Measurements from ENCODE around the gene HOXB8.

Gene HOXB8

DNA sequence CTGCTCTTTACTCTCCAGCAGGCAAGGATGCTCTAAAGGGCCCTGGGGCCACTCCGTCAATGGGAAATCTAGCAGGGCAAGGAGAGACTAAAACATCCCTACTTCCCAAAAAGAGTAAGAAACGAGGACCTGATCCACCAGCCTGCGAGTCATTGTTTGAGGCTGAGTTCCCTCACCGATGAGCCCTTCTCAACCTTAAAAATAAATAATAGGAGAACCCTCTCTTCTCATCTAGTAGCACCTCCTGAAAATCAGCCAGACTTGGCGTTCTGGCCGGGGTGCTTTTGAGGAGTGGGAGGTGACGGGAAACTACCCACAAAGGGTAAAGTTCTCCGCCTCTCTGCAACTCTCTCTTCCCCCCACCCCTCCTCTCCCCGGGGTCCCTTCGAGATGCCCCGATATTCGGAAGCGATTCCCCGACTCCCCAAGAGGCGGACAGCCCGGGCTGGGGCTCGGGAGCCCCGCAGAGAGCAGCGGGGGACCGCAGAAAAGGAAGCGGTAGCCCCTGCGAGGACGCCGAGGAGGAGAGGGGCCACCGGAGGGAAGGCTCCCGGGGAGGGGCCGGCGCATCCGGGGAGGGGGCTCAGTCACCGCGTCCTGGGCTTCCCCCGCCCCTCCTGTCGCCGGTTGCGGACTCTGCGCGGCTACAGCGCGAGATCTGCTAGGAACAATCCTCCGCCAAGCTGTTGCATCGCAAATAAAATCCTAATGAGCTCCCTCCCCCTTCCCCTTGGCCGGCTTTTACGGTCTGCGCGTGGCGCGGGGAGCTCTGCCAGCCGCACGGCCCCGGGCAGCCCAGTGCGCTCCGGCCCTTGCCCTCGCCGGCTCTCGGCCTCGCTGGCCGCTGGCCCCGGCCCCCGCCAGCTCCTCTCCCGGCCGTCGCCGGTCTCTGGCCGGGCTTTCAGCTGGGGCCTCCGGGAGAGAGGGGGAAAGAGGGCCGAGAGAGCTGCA, 9.7 kb upstream of the HOXB8 start:
- peak in 1 of 4 experiments; percentile 10 for DNase-seq

DNA sequence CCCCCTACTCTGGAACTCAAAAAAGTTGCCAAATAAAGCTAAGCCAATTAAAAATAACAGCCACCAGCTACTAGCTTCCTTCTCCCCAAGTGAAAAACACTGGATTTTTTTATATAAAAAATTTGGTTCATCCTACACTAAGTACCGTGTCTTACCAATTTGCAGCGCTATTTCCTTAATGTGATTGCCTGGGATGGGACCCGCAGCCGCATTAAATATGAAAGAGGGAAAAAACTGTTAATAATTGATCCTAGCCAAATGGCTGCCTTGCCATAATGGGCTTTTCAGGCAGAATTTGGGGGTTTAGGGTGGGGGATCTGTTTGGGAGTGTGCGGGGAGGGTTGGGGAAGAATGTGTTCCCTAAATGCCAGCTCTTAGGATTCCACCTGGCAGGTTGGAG, 9.0 kb upstream of the HOXB8 start:
- no peak for DNase-seq

DNA sequence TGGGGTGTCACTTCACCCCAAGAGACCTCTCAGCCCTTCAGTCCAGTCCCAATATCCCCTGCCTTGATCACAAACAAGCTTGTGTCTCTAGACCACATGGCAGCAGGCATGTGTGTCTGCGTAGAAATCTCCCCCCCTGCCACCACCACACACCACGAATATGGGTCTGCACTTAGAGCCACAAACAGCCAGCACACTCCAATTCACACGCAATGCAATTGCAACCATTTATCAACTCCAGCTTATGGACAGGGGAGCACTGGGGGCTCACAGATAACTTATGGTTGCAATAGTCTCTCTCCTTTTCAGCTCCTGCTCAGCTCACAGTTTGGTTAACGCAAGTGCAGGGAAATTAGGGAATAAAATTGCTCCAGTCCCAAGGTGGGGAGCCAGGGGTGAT, 8.5 kb upstream of the HOXB8 start:
- no peak for DNase-seq

DNA sequence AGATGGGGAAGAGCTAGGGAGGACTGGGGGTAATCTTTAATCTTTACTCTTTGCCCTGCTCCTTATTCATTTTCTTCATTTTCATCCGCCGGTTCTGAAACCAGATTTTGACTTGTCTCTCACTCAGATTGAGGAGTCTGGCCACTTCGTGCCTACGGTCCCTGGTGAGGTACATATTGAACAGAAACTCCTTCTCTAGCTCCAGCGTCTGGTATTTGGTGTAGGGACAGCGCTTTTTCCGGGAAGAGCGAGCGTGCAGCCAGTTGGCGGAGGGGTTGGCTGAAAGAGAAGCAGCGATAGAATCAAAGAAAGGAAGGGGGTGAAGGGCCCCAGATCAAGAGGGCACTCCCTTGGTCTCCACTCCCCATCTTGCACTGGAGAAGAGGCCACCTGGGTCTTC, 7.8 kb upstream of the HOXB8 start:
- no peak for DNase-seq

DNA sequence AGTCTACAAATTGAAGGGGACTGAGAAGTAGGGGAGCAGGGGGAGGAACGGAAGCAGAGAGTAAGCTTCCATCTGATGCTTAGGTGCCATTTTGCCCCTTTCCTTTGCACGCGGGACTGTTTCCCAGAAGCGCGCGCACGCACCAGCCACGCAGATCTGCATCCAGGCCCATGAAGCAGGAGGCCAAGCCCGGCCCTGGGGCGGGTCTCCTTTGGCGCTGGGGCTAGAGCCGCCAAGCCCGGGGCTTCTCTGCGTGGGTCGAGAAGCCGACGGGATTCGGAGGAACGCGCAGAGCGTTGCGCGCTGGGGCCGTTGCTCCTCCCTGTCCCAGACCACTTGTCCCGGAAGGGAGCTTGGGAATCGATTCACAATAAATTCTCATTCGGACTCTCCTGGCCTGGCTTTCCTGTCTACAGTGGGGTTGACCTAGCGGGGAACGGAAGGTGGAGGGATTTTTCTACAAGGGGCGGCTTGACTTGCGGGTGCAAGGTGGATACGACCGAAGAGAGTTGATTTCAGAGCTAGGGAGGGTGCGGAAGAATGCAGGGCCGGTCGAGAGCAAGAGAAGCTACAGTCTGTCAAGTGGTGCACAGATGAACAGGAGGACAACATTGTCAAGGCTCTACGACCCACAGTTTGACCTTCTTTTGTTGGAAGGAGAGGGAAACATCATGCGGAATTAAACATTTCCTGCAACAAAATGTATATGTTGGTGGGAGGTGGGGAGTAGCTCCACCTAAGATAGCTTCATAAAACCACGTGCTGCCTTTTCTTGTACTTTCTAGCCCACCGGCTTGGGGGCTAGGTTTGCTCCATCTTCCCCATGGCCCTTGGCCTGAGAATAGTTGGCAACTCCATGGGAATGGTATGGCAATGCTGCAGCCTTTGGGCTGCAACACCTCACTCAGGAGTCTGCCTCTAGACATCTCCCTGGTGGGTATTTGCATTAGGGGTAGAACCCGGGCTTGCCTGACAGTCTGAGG, 6.6 kb upstream of the HOXB8 start:
- no peak for DNase-seq

DNA sequence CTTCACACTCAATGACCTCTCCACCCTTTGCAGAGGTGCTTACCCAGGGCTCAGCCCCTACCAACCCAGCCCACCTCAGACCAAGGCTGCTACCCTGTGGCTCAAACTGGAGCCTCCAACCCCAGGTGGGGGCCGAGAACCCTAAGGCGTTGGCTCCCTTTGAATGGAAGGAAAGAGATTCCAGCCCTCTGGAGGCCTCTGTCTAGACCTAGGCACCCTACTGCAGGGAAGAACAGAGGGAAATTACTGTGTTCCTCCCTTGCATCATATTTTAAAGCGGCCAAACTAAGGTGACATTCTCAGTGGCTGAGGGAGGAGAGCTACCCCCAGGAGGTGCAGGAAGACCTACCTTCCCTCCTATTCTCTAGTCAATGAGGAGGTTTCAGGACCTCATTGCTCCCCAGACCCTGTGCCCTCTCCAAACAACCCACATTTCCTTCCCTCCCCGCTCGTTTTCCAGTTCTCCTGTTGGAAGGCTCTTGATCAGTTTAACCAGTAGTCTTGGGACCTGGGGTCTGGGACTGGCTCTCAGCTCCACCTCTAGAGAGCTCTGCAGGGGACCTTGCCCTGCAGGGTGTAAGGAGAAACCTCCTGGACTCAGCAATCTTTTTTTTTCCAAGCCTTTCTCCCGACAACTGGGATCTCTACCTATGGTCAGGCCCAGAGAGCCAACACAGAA, 5.5 kb upstream of the HOXB8 start:
- no peak for DNase-seq

DNA sequence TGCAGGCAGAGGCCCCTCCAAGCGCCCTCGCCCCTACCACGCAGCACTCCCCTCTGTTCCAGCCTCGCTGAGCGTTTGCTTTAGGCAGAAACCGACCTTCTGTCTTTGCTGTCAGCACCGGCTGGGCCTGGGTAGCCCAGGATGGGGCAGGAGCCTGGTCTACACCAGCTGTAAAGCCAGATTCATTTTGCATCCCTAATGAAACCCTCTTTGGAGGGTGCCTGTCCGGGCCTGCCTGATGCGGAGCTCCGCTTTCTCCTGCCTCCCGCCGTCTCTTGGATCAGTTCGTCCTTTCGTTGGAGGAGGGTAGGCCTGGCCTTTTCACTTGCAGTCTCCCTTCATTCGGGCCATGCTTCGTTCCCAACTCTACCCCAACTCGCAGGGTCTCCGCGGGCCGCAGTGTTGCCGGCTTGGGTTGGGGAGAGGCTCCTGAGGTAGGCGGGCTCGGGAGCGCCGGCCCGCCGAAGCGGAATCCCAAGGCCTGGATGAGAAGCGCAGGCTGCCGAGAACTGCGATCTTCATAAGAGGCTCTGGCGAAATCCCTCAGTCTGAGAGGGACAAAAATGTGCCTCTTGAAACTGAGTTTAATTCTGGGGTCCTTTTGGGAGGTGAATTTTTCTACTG, 4.8 kb upstream of the HOXB8 start:
- DNase-seq: no peak

DNA sequence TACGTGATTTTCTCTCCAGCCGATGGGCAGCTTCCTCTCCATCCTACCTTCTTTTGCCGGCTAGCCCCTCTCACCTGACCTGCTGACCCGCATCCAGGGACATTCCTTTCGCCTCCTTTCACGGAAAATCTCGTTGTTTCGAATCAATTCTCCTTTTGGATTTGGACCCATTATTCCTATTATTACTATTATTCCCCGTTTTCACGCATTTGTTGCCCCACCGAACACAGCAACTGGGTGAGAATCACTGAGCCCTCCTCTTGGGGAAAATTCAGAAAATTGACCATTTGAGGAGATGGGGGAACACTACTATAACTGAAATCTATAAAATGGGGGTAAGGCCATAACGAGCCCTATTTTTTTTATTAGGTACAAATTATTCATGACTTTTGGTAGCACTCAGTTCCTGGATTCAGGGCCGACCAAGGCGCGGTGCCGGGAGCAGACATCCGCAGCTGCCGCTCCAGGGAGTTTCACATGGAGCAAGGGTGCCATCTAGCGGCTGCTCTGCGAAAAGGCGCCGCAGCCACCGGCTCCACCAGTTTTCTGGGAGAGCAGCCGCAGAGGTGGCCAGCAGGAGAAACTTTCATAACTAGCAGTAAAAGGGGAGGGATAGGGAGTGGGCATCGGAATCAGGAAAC, 3.3 kb upstream of the HOXB8 start:
- DNase-seq: peak; percentile 84 to 93 (median 92)

DNA sequence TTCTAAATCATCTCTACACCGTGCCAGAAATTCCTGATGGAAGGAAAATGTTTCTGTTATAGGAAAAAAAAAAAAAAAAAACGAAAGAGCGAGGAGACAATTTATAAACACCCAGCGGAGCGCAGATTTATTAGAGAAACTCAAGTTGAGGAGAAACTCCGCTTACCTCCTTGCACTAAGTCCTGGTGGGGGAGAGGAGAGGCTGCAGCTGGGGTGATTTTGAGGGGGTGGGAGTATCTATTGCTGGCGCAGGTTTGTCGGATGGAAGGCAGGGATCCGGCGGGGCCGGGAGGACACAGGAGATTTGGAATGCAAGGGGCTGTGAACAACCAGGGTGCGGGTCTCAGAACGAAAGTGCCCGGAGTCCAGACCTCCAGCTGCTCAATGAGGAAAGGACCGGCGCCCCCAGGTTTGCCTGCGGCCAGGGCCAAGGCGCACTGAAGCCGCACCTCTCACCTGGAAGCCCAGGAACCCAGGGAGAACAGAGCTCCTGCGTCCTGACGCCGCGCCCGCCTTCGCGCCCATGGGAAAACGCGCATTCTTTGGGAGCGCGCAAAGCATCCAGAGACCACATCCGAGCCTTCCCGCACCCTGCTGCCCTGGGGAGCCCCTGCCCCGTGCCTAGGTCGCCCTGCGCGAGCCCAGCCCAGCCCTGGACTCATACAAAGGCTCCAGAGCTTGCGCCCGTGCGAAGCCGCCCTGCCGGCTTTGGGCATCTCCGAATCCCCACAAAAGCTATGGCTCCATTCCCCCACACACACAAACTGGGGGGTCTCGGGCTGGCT, 2.6 kb upstream of the HOXB8 start:
- no peak for DNase-seq

DNA sequence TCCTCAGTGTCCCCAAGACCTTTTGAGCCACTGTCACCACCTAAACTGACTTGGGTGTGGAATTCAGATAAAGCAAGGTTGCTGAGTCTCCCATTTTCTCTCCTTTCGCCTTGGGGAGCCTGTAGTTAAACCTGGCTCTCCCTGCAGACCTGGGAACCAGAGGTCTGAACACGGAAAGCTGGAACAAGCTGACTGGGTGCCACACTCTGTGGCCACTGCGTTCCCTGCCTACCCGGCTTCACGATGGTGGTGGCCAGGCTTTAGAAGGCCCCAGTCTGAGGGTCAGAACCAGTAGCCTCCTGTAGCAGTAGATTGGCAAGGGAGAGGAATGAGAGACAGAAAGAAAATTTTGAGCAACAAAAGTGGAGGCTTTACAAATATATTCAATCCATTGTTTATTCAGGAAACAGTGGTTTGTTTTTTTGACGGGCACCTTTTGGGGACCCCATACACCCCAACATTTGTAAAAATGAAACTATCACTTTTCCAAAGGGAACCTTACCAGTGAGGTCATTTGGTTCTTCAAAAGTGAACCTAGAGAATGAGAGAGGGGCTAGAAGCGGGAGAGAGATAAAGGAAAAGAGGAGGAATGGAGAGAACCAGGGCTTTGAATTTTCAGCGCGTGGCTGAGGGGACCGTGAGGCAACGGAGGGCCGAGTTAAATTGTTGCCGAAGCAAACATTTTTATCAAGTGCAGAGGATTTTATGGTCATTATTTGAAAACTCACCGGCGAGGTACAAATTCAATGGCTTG, 1.8 kb upstream of the HOXB8 start:
- DNase-seq: no peak

DNA sequence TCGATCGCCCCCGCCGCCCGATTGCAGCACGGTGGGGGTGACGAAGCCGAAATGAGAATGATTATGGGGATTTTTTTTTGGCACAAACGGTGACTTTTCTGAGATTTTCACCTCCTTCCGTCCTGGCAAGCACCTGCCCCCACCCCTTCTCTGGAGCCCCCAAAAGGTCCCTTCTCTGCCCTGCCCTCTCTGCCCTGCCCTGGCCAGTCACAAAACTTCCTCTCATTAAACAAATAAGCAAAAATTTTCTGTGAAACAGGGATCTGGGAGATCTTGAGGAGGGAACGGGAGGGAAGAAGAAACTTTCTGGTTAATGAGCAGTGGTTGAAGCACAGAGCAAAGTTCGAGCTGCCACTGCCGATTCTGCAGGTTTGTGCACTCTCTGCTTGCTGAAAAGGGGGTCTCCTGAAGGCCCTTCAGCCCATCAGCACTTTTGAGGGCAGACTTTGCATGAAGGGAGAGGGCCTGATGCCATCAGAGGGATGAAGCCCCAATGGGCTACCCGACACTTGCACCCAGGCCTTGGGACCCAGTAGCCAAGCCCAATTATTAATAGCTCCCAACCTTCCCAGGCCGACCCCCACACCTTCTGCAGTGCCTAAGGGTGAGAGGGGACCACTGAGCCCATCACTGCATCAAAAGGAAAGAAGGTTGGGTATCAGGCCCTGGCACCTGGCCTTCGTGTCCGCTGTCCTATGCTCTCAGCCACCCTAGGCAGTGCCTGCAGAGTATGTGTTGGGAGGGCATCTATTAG, 1.0 kb upstream of the HOXB8 start:
- no peak for DNase-seq

DNA sequence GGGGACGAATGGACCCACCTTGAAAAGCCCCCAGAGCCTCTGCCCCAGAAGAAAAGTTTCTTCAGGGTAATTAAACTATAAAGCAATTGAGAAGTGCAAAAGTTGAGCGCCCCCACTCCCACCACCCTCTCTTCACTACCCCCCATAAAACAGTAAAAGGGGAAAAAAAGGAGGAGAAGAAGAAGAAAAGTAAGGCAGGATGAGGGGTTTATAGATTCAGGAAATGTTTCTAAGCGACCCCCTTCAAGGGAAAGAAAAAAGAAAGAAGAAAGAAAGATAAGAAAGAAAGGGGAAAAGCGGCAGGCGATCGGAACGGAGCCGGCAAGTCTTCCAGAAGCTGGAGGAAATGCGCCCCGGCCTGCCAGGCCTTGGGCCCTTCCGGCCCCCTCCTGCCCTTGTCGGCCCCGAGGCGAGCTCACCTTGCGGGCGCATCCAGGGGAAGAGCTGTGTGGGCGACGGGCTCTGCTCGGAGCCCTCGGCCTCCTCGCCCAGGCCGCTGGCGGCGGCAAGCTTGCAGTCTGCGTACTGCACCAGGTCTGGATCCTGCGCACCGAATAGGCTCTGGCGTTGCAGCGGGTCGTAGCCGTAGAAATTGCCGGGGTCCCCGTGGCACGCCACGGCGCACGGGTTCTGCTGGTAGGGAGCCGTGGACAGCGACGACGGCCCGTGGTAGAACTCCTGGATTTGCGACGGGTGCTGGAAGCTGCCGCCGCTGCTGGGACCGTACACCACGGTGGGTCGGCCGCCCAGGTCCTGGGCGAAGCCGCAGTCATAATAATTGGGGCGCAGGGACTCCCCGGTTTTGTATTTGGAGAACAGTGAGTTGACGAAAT, 1.0 kb downstream of the HOXB8 start:
- peak in 1 of 4 experiments; percentile 44 for DNase-seq

DNA sequence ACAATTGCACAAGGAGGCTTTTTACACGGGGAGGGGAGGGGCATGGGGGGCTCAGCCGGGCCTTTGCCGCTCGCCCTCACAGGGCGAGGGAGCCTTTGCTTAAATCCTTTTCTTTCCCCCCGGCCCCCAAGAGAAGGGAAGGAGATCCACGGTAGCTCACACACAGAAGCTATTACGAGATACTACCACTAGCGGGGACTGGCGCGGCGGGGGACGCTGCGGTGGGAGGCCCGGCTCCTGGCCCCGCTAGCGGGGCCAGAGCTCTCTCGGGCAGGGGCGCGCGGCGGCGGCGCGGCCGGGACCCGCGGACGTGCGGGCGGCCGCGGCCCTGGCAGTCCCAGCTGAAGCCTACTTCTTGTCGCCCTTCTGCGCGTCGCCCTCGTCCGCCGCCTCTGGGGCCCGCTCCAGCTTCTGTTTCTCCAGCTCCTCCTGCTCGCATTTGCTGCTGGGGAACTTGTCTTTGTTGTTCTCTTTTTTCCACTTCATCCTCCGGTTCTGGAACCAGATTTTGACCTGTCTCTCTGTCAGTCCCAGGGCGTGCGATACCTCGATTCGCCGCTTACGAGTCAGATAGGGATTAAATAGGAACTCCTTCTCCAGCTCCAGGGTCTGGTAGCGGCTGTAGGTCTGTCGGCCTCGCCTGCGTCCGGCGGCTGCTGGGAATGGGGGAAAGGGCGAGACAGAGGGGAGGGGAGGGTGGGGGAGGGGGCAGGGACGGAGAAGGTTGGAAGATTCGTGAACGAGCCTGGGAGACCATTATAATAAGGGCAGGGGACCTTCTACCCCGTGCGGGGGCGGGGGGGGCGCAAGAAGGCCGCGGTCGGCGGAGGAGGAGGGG, 2.0 kb downstream of the HOXB8 start:
- peak; percentile 35 to 69 (median 56) for DNase-seq

DNA sequence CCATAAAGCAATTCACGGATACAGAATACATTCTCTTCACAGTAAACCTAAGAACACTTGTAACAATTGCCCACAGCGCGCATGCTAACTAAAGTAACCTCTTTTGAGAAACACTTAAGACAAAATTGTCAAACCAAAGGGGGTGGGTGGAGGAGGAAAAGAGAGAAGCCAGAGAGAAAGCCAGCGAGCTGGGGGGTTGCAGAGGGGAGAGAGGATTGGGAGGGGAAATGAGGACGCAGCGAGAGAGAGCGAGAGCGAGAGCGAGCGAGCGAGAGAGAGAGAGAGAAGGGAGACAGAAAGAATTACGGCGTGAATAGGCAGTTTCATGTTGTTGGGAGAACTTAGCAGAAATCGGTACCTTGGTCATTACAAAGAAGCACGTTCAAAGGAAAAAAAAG, 2.6 kb downstream of the HOXB8 start:
- no peak for DNase-seq

DNA sequence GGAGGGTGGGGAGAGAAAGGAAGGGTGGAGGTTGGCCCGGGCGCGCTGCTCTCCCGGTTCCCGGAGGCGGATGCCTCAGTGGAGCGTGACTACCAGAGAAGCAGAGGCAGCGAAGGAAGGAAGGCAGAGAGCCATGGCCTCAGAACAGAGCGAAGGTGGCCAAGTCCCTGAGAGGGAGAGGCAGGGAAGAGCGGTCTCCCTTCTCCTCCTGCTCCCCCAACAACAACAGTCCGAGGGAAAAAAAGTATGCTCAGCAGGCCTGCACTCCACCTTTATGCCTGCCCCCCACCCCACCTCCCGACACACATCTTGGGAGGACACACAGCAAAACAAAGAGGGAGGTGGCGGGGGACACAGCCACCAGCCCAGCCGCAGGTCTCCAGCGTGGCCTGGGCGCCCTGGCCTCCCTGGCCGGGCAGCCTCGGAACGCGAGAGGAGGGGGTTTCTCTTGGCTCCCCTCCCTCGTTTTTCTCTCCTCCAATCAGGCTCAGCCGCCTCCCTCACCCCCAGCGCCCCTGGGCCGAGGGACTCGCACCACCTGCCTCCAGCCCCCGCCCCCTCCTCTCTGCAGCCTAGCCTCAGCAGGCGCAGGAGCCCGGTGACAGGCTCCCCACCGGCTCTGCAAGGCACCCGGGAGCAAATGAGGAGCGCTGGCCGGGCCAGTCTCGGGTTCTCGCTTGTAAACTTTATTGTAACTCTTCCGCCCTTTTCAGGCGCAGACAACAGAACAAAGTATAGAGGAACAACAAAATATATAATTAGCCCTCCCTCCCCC, 3.2 kb downstream of the HOXB8 start:
- DNase-seq: peak in 1 of 4 experiments; percentile 33

DNA sequence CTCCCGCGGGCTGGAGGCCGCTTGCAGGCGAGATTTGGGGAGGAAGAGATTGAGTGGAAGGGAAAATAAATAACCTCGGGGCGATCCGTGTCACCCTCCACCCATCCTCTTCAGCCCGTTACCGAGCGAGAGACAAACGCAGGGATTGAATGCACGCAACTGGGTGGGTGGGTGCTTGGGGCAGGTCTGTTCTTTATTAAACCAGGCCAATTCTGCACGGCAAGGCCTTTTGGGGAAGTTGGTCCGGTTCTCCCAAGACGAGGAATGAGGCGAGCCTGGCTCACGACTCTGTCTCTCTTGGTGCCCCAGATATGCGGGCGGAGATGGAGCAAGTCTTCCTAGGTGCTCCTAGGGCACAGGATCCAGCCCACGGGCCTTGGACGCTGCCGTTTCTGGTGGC, 3.9 kb downstream of the HOXB8 start:
- peak in 3 of 4 experiments; percentile 37 to 57 (median 56) for DNase-seq
